ENCODE data around the gene RASGEF1B. TPM values are rescaled to one million over a fixed set of nuclear protein-coding genes. Genes with fewer than 3 reads are reported as not detected.

Gene RASGEF1B
- total RNA-seq, 1 experiment from 2014 or later = 1.4 TPM

- Histone ChIP-seq H2AFZ (ENCODE audit: low read length) (no peak overlapping the region), H3K27ac (ENCODE audit: low read length) (no peak overlapping the region), H3K4me1 (ENCODE audit: insufficient read depth, low read length) (no peaks in the 10 kb centered on the region), H3K9me2 (replicated peaks; ENCODE audit: low read length) (no peaks in the 10 kb centered on the region), H3K4me2 (ENCODE audit: low read length) (no peak overlapping the region), H3K4me3 (ENCODE audit: low read length) (no peak overlapping the region), H3K79me2 (ENCODE audit: low read length) (no peaks in the 10 kb centered on the region), H3F3A (ENCODE audit: low read length, unreplicated experiment) (no peaks in the 10 kb centered on the region), H3K9ac (ENCODE audit: low read length) (no peak overlapping the region), H3K27me3 (ENCODE audit: low read length) (peaks cover 8% of the 10 kb centered on the region; the same call in 1 of the 2 replicates), H3K9me3 (ENCODE audit: low read length) (no peaks in the 10 kb centered on the region), H4K20me1 (ENCODE audit: low read length) (no peaks in the 10 kb centered on the region), H3K36me3 (ENCODE audit: low read depth, low read length) (no peaks in the 10 kb centered on the region)
- ChIA-PET CTCF (no interaction called here), POLR2A (ENCODE audit: unreplicated experiment) (no interaction called here)
- intact Hi-C loops (cut with micrococcal nuclease) = no loop called here
- DNase-seq = no peak
- ATAC-seq = no peak
- TF ChIP-seq EZH2phosphoT487 (IDR thresholded peaks at IDR 0.05; ENCODE audit: borderline replicate concordance, low read length) = no peak
- TF ChIP-seq EZH2 (IDR thresholded peaks at IDR 0.05; ENCODE audit: low read length, unreplicated experiment) = no peak
- TF ChIP-seq, protein P1, sequence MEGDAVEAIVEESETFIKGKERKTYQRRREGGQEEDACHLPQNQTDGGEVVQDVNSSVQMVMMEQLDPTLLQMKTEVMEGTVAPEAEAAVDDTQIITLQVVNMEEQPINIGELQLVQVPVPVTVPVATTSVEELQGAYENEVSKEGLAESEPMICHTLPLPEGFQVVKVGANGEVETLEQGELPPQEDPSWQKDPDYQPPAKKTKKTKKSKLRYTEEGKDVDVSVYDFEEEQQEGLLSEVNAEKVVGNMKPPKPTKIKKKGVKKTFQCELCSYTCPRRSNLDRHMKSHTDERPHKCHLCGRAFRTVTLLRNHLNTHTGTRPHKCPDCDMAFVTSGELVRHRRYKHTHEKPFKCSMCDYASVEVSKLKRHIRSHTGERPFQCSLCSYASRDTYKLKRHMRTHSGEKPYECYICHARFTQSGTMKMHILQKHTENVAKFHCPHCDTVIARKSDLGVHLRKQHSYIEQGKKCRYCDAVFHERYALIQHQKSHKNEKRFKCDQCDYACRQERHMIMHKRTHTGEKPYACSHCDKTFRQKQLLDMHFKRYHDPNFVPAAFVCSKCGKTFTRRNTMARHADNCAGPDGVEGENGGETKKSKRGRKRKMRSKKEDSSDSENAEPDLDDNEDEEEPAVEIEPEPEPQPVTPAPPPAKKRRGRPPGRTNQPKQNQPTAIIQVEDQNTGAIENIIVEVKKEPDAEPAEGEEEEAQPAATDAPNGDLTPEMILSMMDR (conservative IDR thresholded peaks at IDR 0.05; ENCODE audit: low read depth, low read length) = no peak
- no TSS peak for BruUV-seq (replicated peaks)
Observed at GRCh38 chr4:81519427-81519773, 47.7 kb upstream of the RASGEF1B start.

GRCh38 chr4:81518762-81519426, 47.2 kb upstream of the RASGEF1B start:
- Histone ChIP-seq H3K79me2 (ENCODE audit: low read length) (no peaks in the 10 kb centered on the region), H2AFZ (ENCODE audit: low read length) (no peak overlapping the region), H3K9me3 (ENCODE audit: low read length) (no peaks in the 10 kb centered on the region), H3K27ac (ENCODE audit: low read length) (no peak overlapping the region), H3F3A (ENCODE audit: low read length, unreplicated experiment) (no peaks in the 10 kb centered on the region), H3K4me2 (ENCODE audit: low read length) (no peak overlapping the region), H3K4me1 (ENCODE audit: insufficient read depth, low read length) (no peaks in the 10 kb centered on the region), H3K4me3 (ENCODE audit: low read length) (no peak overlapping the region), H3K36me3 (ENCODE audit: low read depth, low read length) (no peaks in the 10 kb centered on the region), H3K27me3 (ENCODE audit: low read length) (peaks cover 8% of the 10 kb centered on the region; the same call in 1 of the 2 replicates), H3K9ac (ENCODE audit: low read length) (no peak overlapping the region), H4K20me1 (ENCODE audit: low read length) (no peaks in the 10 kb centered on the region), H3K9me2 (replicated peaks; ENCODE audit: low read length) (no peaks in the 10 kb centered on the region)
- CTCF ChIA-PET = no interaction called here
- DNase-seq = no peak
- TF ChIP-seq EZH2phosphoT487 (IDR thresholded peaks at IDR 0.05; ENCODE audit: borderline replicate concordance, low read length) (no peak), EZH2 (IDR thresholded peaks at IDR 0.05; ENCODE audit: low read length, unreplicated experiment) (no peak)
- TF ChIP-seq, protein P1 (conservative IDR thresholded peaks at IDR 0.05; ENCODE audit: low read depth, low read length) = no peak
- intact Hi-C loops (cut with micrococcal nuclease) = no loop called here
- no TSS peak for BruUV-seq (replicated peaks)
- POLR2A ChIA-PET (ENCODE audit: unreplicated experiment) = no interaction called here
- ATAC-seq = no peak

DNA sequence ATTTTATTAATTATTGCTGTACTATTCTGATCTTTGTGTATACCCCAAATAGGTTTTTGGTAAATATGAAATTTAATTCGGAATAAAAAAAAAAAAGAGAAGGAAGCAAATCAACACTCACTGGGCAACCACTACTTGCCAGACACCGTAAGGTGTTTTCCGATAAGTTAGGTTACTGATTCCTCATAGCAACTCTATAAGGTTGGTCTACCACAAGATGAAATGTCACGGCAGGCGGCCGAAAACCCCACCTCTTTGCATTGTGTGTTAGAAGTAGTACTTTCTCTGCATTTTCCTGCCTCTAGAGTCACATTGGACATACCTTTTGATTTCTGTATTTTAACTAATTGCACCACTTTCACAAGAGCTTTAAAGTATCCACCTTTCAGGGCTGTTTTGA, 44.5 kb upstream of the RASGEF1B start:
- H3K27ac ChIP-seq (ENCODE audit: low read length) = no peak overlapping the region
- no peak overlapping the region for H3K4me2 ChIP-seq (ENCODE audit: low read length)
- no peaks in the 10 kb centered on the region for H3K4me1 ChIP-seq (ENCODE audit: insufficient read depth, low read length)
- H3K4me3 ChIP-seq (ENCODE audit: low read length) = no peak overlapping the region
- no TSS peak for BruUV-seq (replicated peaks)
- DNase-seq (no peak), ATAC-seq (no peak)
- H3F3A ChIP-seq (ENCODE audit: low read length, unreplicated experiment) = no peaks in the 10 kb centered on the region
- TF ChIP-seq EZH2 (IDR thresholded peaks at IDR 0.05; ENCODE audit: low read length, unreplicated experiment) (no peak), EZH2phosphoT487 (IDR thresholded peaks at IDR 0.05; ENCODE audit: borderline replicate concordance, low read length) (no peak)
- TF ChIP-seq, protein P1 (conservative IDR thresholded peaks at IDR 0.05; ENCODE audit: low read depth, low read length) = no peak
- H3K9me2 ChIP-seq (replicated peaks; ENCODE audit: low read length) = no peaks in the 10 kb centered on the region
- ChIA-PET CTCF (no interaction called here), POLR2A (ENCODE audit: unreplicated experiment) (no interaction called here)
- H3K9me3 ChIP-seq (ENCODE audit: low read length) = no peaks in the 10 kb centered on the region
- no peaks in the 10 kb centered on the region for H4K20me1 ChIP-seq (ENCODE audit: low read length)
- intact Hi-C loops (cut with micrococcal nuclease) = no loop called here
- no peaks in the 10 kb centered on the region for H3K79me2 ChIP-seq (ENCODE audit: low read length)
- H3K36me3 ChIP-seq (ENCODE audit: low read depth, low read length) = no peaks in the 10 kb centered on the region
- 0 out of 2 replicates have a peak, but pooled peaks cover 3% of the 10 kb centered on the region for H3K27me3 ChIP-seq (ENCODE audit: low read length)
- H2AFZ ChIP-seq (ENCODE audit: low read length) = no peak overlapping the region
- H3K9ac ChIP-seq (ENCODE audit: low read length) = no peak overlapping the region

Data from PC-3 (cell line).